Measurements from ENCODE around the gene DLL4.

- TF ChIP-seq, protein P1, sequence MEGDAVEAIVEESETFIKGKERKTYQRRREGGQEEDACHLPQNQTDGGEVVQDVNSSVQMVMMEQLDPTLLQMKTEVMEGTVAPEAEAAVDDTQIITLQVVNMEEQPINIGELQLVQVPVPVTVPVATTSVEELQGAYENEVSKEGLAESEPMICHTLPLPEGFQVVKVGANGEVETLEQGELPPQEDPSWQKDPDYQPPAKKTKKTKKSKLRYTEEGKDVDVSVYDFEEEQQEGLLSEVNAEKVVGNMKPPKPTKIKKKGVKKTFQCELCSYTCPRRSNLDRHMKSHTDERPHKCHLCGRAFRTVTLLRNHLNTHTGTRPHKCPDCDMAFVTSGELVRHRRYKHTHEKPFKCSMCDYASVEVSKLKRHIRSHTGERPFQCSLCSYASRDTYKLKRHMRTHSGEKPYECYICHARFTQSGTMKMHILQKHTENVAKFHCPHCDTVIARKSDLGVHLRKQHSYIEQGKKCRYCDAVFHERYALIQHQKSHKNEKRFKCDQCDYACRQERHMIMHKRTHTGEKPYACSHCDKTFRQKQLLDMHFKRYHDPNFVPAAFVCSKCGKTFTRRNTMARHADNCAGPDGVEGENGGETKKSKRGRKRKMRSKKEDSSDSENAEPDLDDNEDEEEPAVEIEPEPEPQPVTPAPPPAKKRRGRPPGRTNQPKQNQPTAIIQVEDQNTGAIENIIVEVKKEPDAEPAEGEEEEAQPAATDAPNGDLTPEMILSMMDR (IDR thresholded peaks at IDR 0.05), result no peak
- TF ChIP-seq POLR2A (IDR thresholded peaks at IDR 0.05), result no peak
Observed at GRCh38 chr15:40981186-40981585, 52.0 kb downstream of the DLL4 start.
